ENCODE measurements around the gene UBE2Z.

The UBE2Z gene

DNA sequence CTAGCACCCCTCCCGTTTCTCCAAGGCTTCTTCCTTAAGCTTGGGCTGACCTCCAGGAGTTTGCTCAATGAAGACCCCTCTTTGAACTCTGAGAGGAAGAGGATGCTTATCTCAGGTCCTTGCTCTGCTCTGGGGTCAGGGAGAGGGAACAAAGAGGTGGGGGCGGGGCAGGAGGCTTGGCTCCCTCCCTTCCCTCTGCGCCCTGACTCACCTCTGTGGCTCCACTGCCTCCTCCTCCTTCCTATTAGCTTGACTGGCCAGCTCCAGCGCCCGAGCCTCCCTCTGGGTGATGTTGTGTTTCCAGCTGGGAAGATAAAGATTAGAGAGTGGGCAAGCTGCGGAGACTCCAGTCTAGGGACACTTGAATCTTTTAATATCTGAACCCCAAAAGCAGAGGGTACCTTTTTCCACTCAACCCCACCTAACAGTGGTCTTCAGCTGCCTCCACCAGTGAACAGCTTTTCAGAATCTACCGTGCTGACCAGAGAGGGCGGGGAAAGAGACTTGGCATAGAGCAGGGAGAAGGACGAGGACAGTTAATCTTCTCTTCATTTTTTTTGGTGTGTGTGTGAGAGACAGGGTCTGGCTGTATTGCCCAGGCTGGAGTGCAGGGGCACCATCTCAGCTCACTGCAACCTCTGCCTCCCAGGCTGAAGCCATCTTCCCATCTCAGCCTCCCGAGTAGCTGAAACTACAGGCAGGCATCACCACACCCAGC is 53.5 kb downstream of the UBE2Z start:
- DNase-seq: no peak

DNA sequence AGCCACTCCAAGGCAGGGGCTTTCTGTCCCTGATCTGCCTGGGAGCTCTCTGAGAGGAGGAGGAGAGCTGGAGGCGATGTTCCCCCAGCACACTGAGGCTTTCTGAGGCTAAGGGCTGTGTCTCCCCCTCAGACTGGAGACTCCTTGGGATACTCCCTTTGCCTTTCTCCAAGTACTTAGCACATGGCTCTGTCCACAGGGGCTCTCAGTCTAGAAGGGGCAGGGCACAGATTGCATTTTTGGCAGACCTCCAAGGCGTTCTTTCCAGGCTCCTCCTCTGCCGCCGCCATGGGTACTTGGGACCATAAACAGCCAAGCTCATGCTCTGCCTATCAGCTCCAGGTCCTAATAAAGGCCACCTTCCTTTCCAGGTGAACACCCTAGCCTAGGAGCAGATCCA is 62.0 kb downstream of the UBE2Z start:
- no peak for DNase-seq

DNA sequence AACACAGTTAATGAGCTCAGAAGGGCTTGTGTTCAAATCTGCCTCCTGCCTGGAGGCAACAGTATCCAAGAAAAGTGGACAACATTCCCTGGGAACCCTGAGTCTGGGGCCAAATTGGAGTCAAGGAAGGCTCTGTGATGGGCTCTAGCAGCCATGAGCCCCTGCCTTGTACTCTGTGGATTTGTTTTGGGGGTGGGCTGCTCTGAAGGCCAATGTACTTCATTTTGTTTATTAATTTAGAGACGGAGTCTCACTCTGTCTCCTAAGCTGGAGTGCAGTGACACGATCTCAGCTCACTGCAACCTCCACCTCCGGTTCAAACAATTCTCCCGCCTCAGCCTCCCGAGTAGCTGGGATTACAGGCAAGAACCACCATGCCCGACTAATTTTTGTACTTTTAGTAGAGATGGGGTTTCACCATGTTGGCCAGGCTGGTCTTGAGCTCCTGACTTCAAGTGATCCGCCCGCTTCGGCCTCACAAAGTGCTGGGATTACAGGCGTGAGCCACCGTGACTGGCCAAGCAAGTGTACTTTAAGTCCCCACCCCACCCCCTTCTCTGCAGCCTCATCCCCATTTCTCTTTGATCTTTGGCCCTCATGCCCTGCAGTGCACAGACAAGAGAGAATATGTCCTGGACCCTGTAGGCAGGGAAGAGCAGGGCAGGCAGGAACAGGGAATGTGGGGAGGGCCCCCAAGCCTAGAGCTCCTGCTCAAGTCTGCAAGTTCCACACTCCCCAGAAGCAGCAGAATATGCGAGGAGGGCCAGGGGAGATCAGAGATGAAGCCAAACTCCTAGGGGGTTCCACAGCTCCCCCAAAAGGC is 62.9 kb downstream of the UBE2Z start:
- no peak for DNase-seq

GRCh38 chr17:48972749-48973097 is 64.5 kb downstream of the UBE2Z start:
- DNase-seq: no peak

DNA sequence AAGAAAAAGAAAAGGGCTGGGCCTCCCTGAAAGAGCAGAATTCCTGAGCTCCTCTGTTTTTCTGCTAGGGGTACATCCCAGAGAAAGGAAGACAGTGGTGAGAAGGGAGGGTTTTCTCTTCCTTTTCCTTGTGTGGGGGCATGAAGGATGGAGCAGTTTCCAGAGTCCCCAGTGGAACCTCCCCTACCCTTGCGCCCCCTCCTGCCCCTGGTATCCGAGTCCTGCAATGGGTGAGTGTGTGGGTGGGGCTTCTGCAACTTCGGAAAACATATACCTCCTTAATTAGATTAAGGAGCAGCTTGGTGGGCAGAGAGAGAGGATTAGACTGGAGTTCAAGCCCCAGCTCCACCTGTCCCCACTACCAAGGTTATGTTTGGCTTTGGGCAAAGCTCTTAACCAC is 65.6 kb downstream of the UBE2Z start:
- DNase-seq: no peak

Data from NCI-H2107 (cell line).